NCI-H226 (cell line): ENCODE results near the gene TNIK.

Source experiments
- DNase-seq: peaks from one replicate; pipeline ENCODE4 v3.0.0-alpha.2; 2015

Gene TNIK

DNA sequence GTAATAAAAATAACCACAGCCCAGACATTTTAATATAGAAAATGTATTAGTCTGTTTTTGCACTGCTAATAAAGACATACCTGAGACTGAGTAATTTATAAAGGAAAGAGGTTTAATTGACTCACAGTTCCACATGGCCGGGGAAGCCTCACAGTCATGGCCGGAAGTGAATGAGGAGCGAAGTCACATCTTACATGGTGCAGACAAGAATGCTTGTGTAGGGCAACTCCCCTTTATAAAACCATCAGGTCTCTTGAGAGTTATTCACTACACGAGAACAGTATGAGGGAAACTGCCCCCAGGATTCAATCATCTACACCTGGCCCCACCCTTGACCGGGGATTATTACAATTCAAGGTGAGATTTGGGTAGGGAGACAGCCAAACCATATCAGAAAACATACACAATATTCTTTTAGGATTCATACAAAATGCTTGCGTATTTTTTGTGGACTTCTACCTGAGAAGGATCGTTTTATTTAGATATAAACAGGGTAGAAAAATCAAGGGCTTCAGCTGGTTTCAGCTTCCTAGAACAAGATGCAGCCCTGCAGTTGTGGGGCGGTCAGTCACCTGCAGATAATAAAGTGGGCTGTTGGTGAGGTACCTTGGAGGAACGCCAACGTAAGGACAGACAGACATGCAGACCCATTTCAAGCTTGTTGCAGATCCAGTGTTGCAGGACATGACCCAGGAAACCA is 101.9 kb downstream of the TNIK start:
- DNase-seq = no peak

DNA sequence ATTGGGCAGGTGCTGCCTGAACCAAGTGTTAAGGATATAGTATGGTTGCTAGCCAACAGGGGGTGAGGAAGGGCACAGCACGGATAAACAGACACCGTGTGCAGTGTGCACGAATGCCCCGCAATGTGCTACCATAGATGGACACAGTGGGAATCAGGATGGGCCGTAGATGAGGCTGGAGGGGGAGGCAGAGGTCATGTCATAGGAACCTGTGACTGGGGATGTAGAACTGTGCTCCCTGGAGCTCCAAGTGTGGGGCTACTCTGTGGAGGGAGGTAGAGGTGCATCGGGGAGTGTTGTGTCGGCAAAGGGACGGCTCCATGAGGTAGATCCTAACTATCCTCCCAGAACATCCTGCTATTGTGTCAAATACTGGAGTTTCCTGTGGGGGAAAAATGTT is 102.5 kb downstream of the TNIK start:
- DNase-seq = no peak

DNA sequence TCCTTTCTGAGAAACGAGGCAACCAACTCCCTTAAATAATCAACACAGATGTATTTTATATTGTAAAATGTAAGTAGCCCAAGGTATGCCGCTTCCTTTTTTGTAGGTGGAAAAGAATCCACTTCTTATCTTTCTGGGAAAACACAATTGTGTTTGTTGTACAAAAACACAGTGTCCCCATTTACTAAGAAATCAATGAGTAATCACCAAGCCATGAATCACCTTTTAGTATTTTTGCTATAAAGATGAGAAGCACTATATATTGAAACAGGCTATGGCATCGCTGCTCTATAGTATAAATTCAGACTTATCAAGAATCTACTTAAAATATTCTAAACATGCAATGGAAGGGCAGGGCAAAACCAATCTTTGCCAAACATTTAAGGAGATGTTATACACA is 104.0 kb downstream of the TNIK start:
- DNase-seq = peak; percentile 8

DNA sequence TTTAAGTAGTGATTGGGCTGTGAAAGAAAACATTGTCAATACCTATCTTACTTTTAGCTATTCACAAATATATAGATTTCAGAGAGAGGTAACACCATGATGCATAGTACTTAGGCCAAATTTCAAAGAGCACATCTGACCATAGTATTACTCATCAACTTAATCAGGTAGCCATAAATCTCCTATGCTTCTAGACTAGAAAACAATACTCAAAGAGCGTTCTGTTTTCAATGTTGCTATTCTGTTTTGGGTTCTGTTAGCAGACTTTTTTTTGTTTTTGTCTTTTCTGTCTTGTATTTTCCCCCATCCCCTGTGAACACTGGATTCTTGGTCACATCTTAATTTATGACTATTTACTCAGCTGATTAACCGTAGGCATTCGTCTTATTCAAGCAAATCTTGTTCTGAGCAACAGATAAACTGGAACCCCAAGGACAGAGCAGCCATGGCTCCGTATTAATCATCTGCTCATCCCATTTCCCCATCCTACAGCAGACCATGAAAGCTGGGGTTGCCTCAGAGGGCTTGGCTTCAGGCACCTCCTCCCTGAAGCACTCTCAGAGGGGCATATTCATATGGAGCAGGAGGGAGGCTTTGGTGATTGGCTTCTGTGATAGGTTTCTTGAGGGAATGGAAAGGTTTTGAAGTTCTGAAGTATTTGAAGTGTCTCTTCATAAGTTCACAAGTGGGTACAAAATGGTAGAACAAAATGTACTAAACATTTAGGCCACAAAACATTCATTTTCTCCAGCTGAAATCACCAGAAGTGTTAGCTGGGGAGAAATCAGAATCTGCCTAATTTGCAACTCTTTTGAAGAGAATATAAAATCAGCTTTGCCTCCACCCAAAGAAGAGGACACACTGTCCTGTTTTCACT is 105.3 kb downstream of the TNIK start:
- DNase-seq = no peak

DNA sequence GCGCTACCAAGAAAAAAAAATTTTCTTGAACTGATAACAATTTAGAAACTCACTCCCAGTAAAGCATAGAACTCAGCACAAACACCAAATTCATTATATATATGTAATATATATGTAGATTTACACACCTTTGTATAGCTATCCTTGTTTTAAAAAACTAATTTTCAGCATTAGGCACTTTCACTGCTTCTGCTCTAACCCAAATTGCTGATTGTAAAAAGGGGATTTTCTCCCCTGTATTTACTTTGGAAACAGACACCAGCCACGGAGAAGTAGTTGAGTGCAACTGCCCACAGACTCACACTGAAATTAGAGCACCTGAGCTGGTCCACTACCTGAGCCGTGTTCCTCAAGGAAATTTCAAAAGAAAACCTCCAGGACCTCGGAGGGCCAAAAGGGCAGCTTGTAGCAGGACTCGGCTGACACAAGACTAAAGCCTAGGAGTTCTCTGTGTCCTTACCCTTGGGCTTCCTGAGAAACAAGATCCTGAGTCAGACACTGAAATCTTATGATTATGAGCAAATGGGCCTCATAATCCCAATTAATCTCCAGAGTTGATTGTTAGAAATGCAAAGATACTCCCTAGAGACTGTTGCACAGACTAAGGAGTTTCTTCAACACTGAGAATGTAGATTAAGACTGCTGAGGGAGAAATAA is 106.0 kb downstream of the TNIK start:
- no peak for DNase-seq

DNA sequence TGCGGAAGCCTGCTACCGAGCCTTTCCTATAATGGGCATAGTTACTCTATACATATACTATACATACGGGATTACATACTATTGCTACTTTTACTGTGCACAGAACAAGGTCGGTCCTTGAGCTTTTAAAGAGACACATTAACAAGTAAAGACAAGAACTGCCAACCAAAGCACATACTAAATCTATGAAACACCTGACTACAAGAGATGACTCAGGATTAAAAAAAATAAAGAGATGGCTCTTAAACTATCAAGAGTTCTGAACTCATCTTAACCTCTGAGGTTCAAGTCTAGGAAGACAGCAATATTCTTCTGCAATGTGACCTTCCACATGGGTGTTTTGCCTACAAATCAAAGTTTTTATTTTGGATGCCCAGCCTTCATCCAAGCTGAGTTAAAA is 106.8 kb downstream of the TNIK start:
- DNase-seq = peak; percentile 21

DNA sequence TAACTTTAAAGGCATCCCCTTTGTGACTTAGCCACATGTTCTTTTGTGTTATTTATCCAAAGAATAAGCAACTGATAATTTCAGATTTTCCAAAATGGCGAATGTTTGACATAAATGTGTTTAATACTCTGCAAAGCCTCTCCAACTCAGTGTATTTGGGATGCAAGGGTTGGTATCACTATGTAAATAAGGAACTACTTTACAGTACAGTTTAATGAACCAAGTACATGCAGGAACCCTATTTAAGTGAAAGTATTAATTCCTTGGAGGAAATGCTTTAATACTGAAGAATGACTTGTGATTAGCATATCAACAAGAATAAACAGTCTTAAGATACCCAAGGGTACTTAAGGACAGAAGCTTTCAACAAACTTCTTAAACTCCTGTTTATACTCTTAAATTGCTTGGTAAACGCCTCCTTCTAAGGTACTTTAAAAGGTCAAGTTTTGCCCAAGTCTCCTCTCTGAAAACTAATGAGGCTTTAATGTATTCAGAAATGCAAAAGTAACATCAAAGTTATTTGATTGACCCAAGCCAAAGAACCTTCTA is 107.7 kb downstream of the TNIK start:
- no peak for DNase-seq

DNA sequence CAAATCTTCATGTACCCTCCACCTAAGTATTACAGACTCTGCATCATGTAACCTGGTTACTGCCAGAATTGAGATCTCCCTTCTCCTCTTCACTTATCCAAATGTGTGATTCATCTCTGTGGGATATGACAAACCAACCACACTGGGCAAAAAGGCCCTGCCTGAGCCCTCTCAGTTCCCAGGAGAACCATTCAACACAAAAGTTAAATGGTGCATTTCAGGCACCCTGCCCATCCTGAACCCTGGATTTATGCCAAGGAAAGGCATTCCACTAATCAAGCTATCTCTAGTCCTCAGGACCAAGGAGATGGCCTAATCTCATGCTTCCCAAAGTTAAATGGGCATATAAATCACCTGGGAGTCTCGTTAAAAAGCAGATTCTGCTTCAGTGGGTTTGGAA is 108.5 kb downstream of the TNIK start:
- peak; percentile 98 for DNase-seq

DNA sequence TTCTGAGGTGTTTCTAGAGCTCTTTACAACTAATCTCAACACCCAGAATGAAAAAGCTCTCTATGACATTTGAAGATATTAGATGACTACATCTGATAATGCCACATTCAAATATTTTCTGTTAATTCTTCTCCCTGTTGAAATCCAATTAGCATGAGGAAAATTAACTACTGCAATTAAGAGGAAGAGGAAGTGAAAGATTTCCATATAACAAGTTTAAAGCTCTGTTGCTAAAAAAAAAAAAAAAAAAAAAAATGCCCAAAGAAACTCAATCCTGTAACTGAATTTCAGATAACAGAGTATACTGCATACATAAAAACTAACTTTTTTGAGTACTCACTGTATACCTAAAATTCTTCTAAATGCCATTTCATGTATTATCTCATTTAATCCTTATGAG is 109.8 kb downstream of the TNIK start:
- no peak for DNase-seq

DNA sequence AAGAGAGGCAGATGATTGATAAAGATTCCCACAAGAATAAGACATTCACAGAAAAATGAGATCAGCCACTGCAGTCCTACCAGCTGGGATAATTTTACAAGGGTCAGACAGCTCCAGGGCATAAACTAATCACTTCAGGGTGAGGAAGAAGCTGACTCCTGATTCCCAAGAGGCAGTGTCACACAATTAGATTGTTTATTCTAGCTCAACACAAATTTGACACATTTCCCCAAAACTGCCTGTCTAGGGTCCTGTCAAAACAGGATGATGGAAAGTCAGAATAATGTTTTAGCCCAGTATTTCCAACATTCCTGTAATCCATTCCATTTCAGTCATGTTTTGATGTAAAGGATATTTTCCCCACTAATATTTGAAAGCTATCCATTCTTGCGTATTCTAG is 110.8 kb downstream of the TNIK start:
- DNase-seq = peak; percentile 18

DNA sequence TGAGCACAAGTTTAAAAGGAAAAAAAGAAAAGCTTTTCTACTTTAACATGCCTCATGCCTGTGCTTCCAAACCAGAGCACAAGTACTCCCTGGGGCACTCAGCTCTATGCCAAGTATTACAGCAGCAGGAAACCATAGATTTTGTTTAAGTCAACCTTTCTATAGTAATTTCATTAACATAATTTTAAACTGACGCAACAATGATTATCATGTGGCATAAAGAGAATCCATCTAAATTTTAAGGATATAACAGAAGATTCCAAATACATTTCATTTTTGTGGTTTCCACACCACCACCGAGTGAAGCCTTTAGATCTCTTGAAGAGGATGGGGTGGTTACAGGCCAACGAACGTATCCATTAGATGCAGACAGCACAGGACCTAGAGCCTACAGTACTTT is 112.1 kb downstream of the TNIK start:
- no peak for DNase-seq

DNA sequence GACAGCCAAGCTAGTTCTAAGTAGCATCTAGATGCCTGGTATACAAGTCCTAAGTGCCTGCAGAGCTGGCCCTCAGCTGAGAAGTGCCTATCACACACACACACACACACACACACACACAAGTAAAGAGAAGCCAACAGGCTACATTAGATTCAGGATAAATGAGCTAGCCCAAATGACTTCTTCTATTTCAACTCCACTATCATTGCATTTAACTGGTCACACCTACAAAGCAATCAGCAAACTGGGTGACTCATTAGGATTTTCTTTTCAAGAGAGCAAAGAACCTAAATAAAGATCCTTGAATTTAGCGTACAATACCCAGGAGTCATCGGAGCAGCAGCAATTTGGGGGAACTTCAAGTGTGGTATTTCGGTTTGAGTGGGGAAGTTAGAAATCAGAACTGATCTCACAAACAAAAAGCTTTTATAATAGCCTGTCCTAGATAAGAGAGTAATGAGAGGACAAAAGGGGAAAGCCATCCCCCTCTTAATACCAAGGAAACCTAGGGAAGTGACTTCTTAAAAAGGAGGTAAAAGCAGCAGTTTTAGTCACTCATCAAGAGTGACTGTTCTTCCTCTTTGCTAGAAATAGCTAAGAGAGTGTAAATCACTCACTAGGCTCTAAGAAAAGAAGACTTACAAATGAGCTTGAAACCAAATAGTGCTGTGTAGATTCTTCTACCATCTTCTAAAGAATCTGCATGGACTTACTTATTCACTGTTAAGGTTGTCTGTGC is 112.7 kb downstream of the TNIK start:
- peak; percentile 8 for DNase-seq

DNA sequence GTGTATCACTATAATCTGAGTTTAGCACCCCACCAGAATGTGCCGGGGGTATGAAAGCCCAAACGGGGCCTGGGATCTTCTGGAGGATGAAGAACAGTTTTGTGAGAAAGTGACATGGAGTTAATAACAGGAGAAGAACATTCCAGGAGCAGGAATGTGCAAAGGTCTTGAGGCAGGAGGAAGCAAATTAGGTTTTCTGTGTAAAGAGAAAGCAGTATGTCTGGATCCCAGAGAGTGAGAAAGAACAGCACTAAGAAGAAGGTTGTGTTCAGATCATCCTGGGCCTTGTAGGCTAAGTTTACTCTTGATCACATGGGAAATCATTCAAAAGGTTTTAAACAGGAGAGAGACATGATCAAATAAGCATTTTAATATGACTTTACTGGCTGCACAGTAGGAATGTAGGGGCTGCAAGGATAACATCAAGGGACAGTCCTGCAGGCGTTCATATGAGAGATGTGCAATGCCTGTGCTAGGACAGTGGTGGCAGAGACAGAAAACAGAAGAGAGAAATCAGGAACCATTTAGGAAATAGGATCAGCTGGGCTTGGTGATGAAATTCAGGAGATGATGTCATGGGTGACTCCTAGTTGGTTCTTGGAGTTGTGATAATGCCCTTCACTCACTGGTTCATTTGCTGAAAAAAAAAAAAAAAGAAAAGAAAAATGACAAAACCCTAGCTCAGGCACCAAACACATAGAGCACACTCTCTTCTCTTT is 113.5 kb downstream of the TNIK start:
- DNase-seq = peak; percentile 25

DNA sequence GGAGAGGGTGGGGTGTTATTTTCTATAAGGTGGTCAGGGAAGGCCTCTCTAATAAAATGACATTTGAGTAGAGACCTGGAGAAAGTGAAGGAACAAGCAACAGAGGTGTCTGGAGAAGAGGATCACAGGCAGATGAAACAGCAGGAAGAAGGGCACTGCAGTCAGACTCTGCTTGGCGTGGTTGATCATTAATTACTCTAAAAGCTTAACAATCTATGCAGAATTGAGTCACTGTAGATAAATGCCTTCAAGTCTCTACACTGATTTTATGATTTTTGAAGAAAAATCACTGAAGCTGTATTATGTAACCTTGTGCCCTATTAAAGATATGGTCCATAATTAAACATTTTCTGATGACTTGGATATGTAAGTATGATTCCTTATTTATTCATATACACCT is 114.2 kb downstream of the TNIK start:
- no peak for DNase-seq

DNA sequence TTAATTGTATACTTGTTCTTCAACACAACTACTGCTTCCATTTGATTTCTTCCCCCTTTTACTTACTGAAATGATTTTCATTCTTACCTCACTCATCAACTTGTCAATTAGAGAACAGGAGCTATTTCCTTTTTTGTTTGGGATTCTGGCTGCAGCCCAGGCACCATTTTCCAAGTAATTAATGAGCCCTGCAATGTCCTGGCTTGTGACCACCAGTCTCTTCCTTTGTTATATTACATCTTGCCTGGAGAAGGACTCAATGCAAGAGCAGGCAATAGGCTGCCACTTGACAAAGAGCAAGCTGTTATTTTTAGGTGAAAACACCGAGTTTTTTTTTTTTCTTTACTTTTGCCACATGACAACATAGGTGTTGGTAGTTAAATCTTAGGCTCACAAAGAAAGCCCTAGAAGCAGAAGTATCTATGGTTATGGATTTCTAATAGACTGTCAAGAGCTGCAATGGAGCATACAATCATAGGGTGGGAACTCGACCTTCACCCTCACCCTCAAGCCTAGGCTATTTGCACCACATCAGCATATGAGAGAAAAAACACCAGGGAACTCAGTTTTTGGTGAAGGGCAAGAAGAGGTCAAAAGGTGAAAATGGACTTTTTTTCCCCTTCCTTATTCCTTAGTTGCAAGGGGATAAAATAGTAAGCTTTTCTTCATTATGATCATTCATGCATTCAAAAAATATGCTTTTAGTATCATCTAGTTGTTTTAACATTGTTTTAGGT is 114.9 kb downstream of the TNIK start:
- DNase-seq = no peak

DNA sequence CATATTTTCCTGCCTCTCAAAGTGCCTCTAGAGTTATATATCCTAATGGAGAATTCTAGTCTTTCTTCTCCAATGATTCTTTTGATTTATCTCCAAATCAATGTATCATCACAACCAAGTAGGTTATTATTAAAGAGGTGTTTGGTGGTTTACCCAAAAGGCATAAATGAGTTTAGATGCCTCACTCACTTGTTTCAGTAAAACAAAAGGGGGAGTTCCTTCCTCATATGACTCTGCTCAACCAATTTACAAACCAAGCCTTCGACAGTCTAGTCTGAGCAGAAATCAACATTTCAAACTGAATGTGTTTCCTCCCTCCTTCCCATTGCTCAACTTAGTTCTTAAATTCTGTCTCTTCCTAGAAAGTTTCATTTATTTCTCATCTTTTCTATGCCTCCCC is 116.5 kb downstream of the TNIK start:
- no peak for DNase-seq

DNA sequence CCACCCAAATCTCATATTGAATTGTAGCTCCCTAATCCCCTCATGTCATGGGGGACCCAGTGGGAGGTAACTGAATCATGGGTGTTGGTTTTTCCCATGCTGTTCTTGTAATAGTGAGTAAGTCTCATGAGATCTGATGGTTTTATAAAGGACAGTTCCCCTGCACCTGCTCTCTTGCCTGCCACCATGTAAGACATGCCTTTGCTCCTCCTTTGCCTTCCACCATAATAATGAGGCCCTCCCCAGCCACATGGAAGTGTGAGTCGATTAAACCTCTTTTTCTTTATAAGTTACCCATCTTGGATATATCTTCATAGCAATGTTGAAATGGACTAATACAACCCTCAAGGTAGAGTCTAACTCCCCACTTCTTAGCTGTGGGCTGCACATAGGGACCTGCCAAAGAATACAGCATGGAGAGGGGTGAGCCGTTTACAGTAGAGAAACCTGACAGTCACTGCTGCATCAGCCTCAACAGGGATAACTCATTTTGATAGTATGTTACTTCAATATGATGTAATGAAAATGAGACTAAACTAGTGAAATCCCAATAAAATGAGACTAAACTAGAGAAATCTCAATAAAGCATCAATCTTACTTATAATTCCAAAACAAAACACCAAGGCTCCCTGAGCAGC is 117.3 kb downstream of the TNIK start:
- DNase-seq = no peak

DNA sequence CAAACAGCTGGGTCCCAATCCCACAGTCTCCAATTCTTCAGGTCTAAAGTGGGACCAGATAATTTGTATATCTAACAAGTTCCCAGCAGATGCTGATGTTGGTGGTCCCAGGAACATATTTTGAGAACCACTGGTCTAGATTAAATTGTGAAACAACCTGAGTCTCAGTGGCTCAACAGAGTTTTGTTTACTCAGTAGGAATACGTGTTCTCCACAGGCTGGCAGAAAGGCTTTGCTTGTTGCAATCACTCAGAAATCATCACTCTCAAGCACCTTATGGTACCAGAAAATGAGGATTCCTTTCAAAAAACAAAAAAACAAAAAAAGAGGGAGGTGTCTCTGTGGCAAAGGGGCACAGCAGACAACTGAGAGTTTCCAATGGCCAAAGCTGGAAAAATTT is 118.0 kb downstream of the TNIK start:
- DNase-seq = no peak

DNA sequence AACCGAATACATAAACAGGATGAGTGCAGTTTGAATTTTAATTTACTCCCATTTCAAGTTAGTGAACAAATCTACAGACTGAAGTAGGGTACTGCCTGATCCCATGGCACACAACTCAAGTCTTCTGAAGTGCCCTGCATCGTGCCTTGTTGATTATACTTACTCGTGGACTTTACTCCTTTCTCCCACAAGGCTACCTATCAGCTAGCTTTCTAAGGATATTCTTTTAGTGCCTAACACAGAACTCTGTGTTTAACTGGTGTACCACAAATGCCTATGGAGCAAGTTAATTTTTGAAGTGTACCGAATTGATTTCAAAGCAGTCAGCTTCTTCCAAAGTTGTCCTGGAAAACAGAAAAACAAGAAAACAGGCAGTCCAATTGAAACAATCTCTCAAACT is 119.8 kb downstream of the TNIK start:
- no peak for DNase-seq

DNA sequence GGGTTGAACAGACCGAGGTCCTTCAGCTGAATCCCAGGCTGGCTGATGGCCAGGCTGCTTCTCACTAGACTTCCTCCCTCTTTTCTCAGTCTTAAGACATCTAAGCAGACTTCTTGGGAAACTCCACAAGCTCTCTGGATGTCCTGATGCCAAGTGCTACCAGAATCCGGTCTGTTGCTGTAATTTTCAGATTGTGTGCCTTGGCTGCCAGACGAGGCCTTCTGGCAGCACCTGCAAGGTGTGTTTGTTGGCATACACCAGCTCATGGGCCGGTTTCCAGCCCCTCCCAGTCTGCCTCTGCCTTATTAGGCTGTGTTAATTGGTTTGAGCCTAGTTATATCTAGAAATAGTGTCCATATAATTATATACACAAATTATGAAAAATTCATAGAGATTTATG is 120.6 kb downstream of the TNIK start:
- no peak for DNase-seq

DNA sequence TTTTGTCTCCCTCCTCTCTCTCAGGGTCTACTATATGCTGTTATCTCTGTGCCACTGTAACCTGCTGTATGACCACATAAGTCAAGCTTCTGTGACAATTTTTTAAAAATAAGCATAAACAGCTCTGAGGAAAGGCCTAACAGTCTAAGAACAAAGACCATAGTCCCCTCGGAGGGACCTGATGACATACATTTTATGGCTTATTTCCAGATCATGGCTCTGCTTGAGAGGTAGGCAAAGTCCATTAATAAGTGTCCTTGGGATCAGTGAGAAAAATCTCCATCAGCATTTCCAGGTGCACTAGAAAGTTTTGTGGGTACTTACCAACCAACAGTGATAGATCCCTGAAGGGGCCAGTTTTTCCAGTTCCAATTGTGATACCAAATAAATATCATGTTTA is 123.8 kb downstream of the TNIK start:
- no peak for DNase-seq
